GM12878 (cell line): ENCODE data around the gene CD63. TPM values are rescaled to one million over a fixed set of nuclear protein-coding genes. Genes with fewer than 3 reads are reported as not detected.

Experiments
- ATAC-seq: fragments of 200-7000 bp; cut with Tn5 transposase; 3 replicates; pipeline ENCODE4 v1.9.1; 2020; ENCODE audit warnings: mild to moderate bottlenecking, moderate library complexity
- BruUV-seq: library from RNA; stranded (reverse); fragments of 400-500 nt; replicated peaks from 2 replicates; lab custom pipeline; 2021; lab: Mats Ljungman, UMichigan
- CTCF ChIA-PET: fragments of 300-600 bp; sonication (Branson Sonifier 250); formaldehyde crosslinking; extraction: SDS; loops from one replicate; lab custom pipeline; 2021; ENCODE audit warnings: inconsistent platforms; lab: Yijun Ruan, JAX
- POLR2A ChIA-PET: fragments of 350-600 bp; formaldehyde crosslinking; extraction: SDS; loops from one replicate; lab custom pipeline; 2021; ENCODE audit warnings: inconsistent platforms; lab: Charles Lee
- RAD21 ChIA-PET: fragments of 300-600 bp; sonication (Branson Sonifier 250); formaldehyde crosslinking; loops from one replicate; lab custom pipeline; 2023; ENCODE audit warnings: antibody characterized with exemption; ENCODE audit not compliant: unreplicated experiment; lab: Charles Lee
- SMC1A ChIA-PET: fragments of 300-600 bp; sonication (Branson Sonifier 250); formaldehyde crosslinking; loops from one replicate; lab custom pipeline; 2023; ENCODE audit not compliant: unreplicated experiment, uncharacterized antibody; lab: Charles Lee
- DNase-seq: peaks from one replicate; pipeline ENCODE4 v3.0.0-alpha.2; 2011; ENCODE audit warnings: low read depth, low spot score
- FAIRE-seq: peaks from 3 replicates; lab custom pipeline; 2011; peaks lifted over from hg19 to GRCh38; lab: Jason Lieb, UNC
- H2AFZ ChIP-seq: 2 replicates; pipeline ENCODE4 v1.6.0; 2011; ENCODE audit warnings: low read depth, low read length, control low read depth; ENCODE audit not compliant: control insufficient read depth
- H3K27ac ChIP-seq: 2 replicates; pipeline ENCODE4 v1.5.1; 2011; ENCODE audit warnings: control low read depth; ENCODE audit not compliant: control insufficient read depth, insufficient read depth
- H3K27me3 ChIP-seq, 2 experiments: replicated peaks in 1 of 2; 2 replicates each; pipeline versions ENCODE4 v1.6.0 to v1.6.1; 2011; ENCODE audit warnings: low read length in 1 of 2; ENCODE audit not compliant: control insufficient read depth in 2 of 2, insufficient read depth in 2 of 2
- H3K36me3 ChIP-seq, 2 experiments: 2 replicates each; pipeline ENCODE4 v1.5.1; 2011; ENCODE audit warnings: low read length in 1 of 2; ENCODE audit not compliant: control insufficient read depth in 2 of 2, insufficient read depth in 2 of 2
- H3K4me1 ChIP-seq: 2 replicates; pipeline ENCODE4 v1.6.1; 2011; ENCODE audit warnings: mild to moderate bottlenecking, low read length, moderate library complexity, mixed read lengths; ENCODE audit not compliant: control insufficient read depth, insufficient read depth
- H3K4me2 ChIP-seq: 2 replicates; pipeline ENCODE4 v1.6.0; 2011; ENCODE audit warnings: control low read depth; ENCODE audit not compliant: control insufficient read depth, insufficient read depth
- H3K4me3 ChIP-seq: fragments of 200-600 bp; sonication (generic); 2 replicates; pipeline ENCODE4 v1.5.1; 2016
- H3K79me2 ChIP-seq: 2 replicates; pipeline ENCODE4 v1.6.0; 2011; ENCODE audit warnings: low read length; ENCODE audit not compliant: control insufficient read depth, insufficient read depth
- H3K9ac ChIP-seq: 2 replicates; pipeline ENCODE4 v1.8.0; 2011; ENCODE audit warnings: low read length, control low read depth, mixed read lengths; ENCODE audit not compliant: control insufficient read depth, insufficient read depth
- H3K9me3 ChIP-seq: replicated peaks from 3 replicates; pipeline ENCODE4 v1.5.1; 2011; ENCODE audit warnings: mild to moderate bottlenecking, low read length; ENCODE audit not compliant: control insufficient read depth, insufficient read depth
- H4K20me1 ChIP-seq: 2 replicates; pipeline ENCODE4 v1.6.0; 2011; ENCODE audit not compliant: control insufficient read depth, insufficient read depth
- ASH2L ChIP-seq: fragments of 300-600, 200-600 bp; sonication (generic); IDR thresholded peaks from 2 replicates; pipeline ENCODE4 v1.6.1; 2017; ENCODE audit warnings: low read depth, mild to moderate bottlenecking, borderline replicate concordance
- BACH1 ChIP-seq: fragments of 450-650 bp; IDR thresholded peaks from 2 replicates; pipeline ENCODE4 v1.6.1; 2017; ENCODE audit warnings: mild to moderate bottlenecking, borderline replicate concordance
- CBX5 ChIP-seq: sonication (generic); IDR thresholded peaks from 2 replicates; pipeline ENCODE4 v1.6.1; 2016; ENCODE audit warnings: low read depth, moderate library complexity, mild to moderate bottlenecking, inconsistent platforms
- CREB1 ChIP-seq: IDR thresholded peaks from 2 replicates; pipeline ENCODE4 v1.6.1; 2012; ENCODE audit warnings: low read depth, mild to moderate bottlenecking, inconsistent platforms
- HDAC2 ChIP-seq: fragments of 200-600 bp; sonication (generic); IDR thresholded peaks from 2 replicates; pipeline ENCODE4 v1.6.1; 2017
- PML ChIP-seq: IDR thresholded peaks from 2 replicates; pipeline ENCODE4 v1.6.1; 2012; ENCODE audit warnings: low read length, inconsistent platforms
- POLR2A ChIP-seq: IDR thresholded peaks from 2 replicates; pipeline ENCODE4 v1.6.1; 2011; ENCODE audit warnings: low read depth, mild to moderate bottlenecking, low read length
- POLR2AphosphoS2 ChIP-seq: IDR thresholded peaks from 2 replicates; pipeline ENCODE4 v1.6.1; 2011; ENCODE audit warnings: low read depth, mild to moderate bottlenecking, low read length, improper control_type of control experiment, moderate library complexity
- RAD21 ChIP-seq: IDR thresholded peaks from 2 replicates; pipeline ENCODE4 v1.6.1; 2011; ENCODE audit warnings: mild to moderate bottlenecking, low read depth, low read length, moderate library complexity; ENCODE audit not compliant: insufficient read depth
- SMAD5 ChIP-seq: IDR thresholded peaks from 2 replicates; pipeline ENCODE4 v1.6.1; 2016; ENCODE audit warnings: antibody characterized with exemption, low read depth
- SMC3 ChIP-seq: IDR thresholded peaks from 2 replicates; pipeline ENCODE4 v1.6.1; 2011; ENCODE audit warnings: low read length, improper control_type of control experiment, borderline replicate concordance
- SPI1 ChIP-seq: IDR thresholded peaks from 2 replicates; pipeline ENCODE4 v1.6.1; 2011; ENCODE audit warnings: low read depth, mild to moderate bottlenecking, low read length, moderate library complexity, borderline replicate concordance; ENCODE audit not compliant: insufficient read depth
- TARDBP ChIP-seq: IDR thresholded peaks from 2 replicates; pipeline ENCODE4 v1.6.1; 2016; ENCODE audit warnings: borderline replicate concordance
- TCF3 ChIP-seq: IDR thresholded peaks from 2 replicates; pipeline ENCODE4 v1.6.1; 2012; ENCODE audit warnings: low read depth, mild to moderate bottlenecking, low read length, borderline replicate concordance; ENCODE audit not compliant: insufficient read depth
- YY1 ChIP-seq: IDR thresholded peaks from 2 replicates; pipeline ENCODE4 v1.6.1; 2011; ENCODE audit warnings: low read depth, mild to moderate bottlenecking, low read length
- ZNF207 ChIP-seq: fragments of 450-650 bp; IDR thresholded peaks from 2 replicates; pipeline ENCODE4 v1.6.1; 2014; ENCODE audit warnings: antibody characterized with exemption, mild to moderate bottlenecking, borderline replicate concordance
- WGBS: methylation state at CpG from one replicate; pipeline ENCODE4 v1.1.6; 2016; ENCODE audit warnings: low lambda C conversion rate; ENCODE audit not compliant: insufficient replicate concordance, insufficient coverage; ENCODE audit errors: missing lambda C conversion rate; 5-methylcytosine and 5-hydroxymethylcytosine counted together
- in situ Hi-C: fragments of 300-500 bp; cut with MboI; formaldehyde crosslinking; loops from 9 replicates; pipeline ENCODE4 v1.14.3; 2018; ENCODE audit warnings: mixed read lengths
- intact Hi-C: fragments of 100-400 bp; cut with micrococcal nuclease; formaldehyde crosslinking; loops from one replicate; pipeline ENCODE4 v1.14.2; 2022; ENCODE audit not compliant: unreplicated experiment
- polyA plus RNA-seq, 11 experiments: library from polyadenylated mRNA; depleted of rRNA in 4 of 11; unstranded in 6 of 11; stranded (reverse) in 5 of 11; fragments of >200 nt; fragmentation: Nextera tagmentation in 4 of 11; fragmentation: Illumina TruSeq in 1 of 11; extraction: Ambion mirVana in 4 of 11; extraction: Trizol in 1 of 11; gene quantifications; 1 replicate in 1 of 11; 2 replicates in 10 of 11; pipeline versions ENCODE4 v1.2.1 to v1.2.3, GENCODE V29; 2011 to 2016; ENCODE audit warnings: inconsistent platforms in 2 of 11, missing spikeins in 2 of 11, low read depth in 1 of 11
- total RNA-seq, 4 experiments: library from RNA; depleted of rRNA in 3 of 4; stranded (reverse); fragments of >200 nt in 3 of 4; fragmentation: Illumina TruSeq in 1 of 4; extraction: Trizol in 1 of 4; gene quantifications; 2 replicates each; pipeline versions ENCODE4 v1.2.1 to v1.2.3, GENCODE V29; 2013 to 2021
- TF ChIP-seq, protein P1 (sequence below), 3 experiments: IDR thresholded peaks in 2 of 3; conservative IDR thresholded peaks in 1 of 3; 2 replicates each; pipeline ENCODE4 v1.5.1; 2011; ENCODE audit warnings: low read depth in 3 of 3, low read length in 3 of 3, mild to moderate bottlenecking in 3 of 3, control low read depth in 2 of 3, moderate library complexity in 2 of 3, inconsistent platforms in 1 of 3, mixed read lengths in 1 of 3; ENCODE audit not compliant: control insufficient read depth in 2 of 3, insufficient read depth in 1 of 3; ENCODE audit errors: extremely low read depth in 1 of 3
- TF ChIP-seq, protein P2 (sequence below): fragments of 450-650 bp; IDR thresholded peaks from 2 replicates; pipeline ENCODE4 v1.6.1; 2016; ENCODE audit warnings: mild to moderate bottlenecking
- TF ChIP-seq, protein P3 (sequence below): fragments of 450-650 bp; IDR thresholded peaks from 2 replicates; pipeline ENCODE4 v1.6.1; 2017; ENCODE audit warnings: borderline replicate concordance

CD63 gene
- total and polyA plus RNA-seq, 10 of the 15 experiments (the other 5 are each of a cell fraction or from before 2014, with no cell fraction given): 147 to 220 (median 183) TPM

DNA sequence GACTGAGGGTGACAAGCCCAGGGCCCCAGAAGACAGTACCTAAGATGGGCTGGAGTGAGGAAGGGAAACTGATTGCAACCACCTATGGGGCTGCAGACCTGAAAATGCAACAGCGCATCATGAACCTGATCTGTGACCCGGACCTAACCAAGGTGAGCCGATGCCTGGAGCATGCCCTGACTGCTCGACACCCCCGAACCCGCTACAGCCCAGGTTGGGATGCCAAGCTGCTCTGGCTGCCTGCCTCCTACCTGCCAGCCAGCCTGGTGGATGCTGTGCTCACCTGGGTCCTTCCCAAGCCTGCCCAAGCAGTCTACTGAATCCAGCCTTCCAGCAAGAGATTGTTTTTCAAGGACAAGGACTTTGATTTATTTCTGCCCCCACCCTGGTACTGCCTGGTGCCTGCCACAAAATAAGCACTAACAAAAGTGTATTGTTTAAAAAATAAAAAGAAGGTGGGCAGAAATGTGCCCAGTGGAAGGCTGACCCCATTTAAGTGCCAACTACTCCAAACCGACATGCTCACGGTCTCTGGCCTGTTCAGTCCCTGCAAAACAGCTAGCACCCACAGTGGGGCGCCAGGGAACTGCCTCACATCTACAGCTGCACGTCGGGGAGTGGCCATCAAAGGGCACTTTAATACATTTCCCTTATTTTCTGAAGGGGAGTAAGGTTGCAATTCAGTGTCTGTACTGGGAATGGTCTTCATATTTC lies 4.4 kb downstream of the CD63 start:
- Histone ChIP-seq H4K20me1 (no peaks in the 10 kb centered on the region), H3K4me3 (no peak overlapping the region), H3K36me3 (peaks cover 7% of the 10 kb centered on the region in 2 experiments; a peak in 3 of 4 replicates), H3K79me2 (peaks cover 11% of the 10 kb centered on the region), H3K27ac (no peak overlapping the region), H3K4me2 (no peak overlapping the region), H2AFZ (no peak overlapping the region), H3K9me3 (no peaks in the 10 kb centered on the region), H3K4me1 (peaks cover 10% of the 10 kb centered on the region), H3K9ac (no peak overlapping the region), H3K27me3 (no peaks in the 10 kb centered on the region)
- in situ Hi-C loops: no loop called here
- CTCF ChIA-PET: interaction anchor here (0.8 to 11.4 kb wide), 14 partner anchors 8 to 216 kb away, joined by 3 to 205 read pairs (median 3); partner anchors contain the start of genes BLOC1S1, DNAJC14, ORMDL2 and SARNP
- ATAC-seq: peak; percentile 45
- RAD21 ChIA-PET: interaction anchor here (0.9 to 11.0 kb wide), 7 partner anchors 8 to 317 kb away, joined by 3 to 113 read pairs (median 4); partner anchors contain the start of genes BLOC1S1 and DNAJC14
- intact Hi-C loops: no loop called here
- FAIRE-seq: peak; percentile 82
- WGBS: 52% methylated on average over 11 of the region's 11 CpGs
- SMC1A ChIA-PET: interaction anchor here (0.5 to 2.1 kb wide), 7 partner anchors 8 to 316 kb away, joined by 3 to 44 read pairs (median 3); partner anchors contain the start of gene BLOC1S1
- POLR2A ChIA-PET: interaction anchor here (1.1 to 2.3 kb wide), 2 partner anchors 12 to 14 kb away, joined by 3 to 9 read pairs; no protein-coding TSS in a partner anchor
- no peak for DNase-seq
- no TSS peak for BruUV-seq
- TF ChIP-seq YY1 (peak; percentile 75), SMAD5 (0 out of 2 replicates have a peak, but pooled peaks have one; percentile 27), RAD21 (peak; percentile 82), CBX5 (no peak), SPI1 (peak; percentile 7; the same call in 1 of the 2 replicates), HDAC2 (no peak), POLR2AphosphoS2 (peak; percentile 41; the same call in 1 of the 2 replicates), ASH2L (no peak), SMC3 (peak; percentile 72; the same call in 1 of the 2 replicates), ZNF207 (no peak), TARDBP (no peak), POLR2A (0 out of 2 replicates have a peak, but pooled peaks have one; percentile 35), PML (peak; percentile 61; the same call in 1 of the 2 replicates), CREB1 (0 out of 2 replicates have a peak, but pooled peaks have one; percentile 8), BACH1 (0 out of 2 replicates have a peak, but pooled peaks have one; percentile 14), TCF3 (0 out of 2 replicates have a peak, but pooled peaks have one; percentile 21)
- TF ChIP-seq, protein P1, sequence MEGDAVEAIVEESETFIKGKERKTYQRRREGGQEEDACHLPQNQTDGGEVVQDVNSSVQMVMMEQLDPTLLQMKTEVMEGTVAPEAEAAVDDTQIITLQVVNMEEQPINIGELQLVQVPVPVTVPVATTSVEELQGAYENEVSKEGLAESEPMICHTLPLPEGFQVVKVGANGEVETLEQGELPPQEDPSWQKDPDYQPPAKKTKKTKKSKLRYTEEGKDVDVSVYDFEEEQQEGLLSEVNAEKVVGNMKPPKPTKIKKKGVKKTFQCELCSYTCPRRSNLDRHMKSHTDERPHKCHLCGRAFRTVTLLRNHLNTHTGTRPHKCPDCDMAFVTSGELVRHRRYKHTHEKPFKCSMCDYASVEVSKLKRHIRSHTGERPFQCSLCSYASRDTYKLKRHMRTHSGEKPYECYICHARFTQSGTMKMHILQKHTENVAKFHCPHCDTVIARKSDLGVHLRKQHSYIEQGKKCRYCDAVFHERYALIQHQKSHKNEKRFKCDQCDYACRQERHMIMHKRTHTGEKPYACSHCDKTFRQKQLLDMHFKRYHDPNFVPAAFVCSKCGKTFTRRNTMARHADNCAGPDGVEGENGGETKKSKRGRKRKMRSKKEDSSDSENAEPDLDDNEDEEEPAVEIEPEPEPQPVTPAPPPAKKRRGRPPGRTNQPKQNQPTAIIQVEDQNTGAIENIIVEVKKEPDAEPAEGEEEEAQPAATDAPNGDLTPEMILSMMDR (IDR thresholded peaks at IDR 0.05 in 2 of 3, conservative IDR thresholded peaks at IDR 0.05 in 1 of 3; ENCODE audit: control insufficient read depth in 2 of 3, extremely low read depth in 1 of 3, insufficient read depth in 1 of 3, low read depth in 3 of 3, low read length in 3 of 3): peak; percentile 79 to 87 (median 85)
- TF ChIP-seq, protein P2, sequence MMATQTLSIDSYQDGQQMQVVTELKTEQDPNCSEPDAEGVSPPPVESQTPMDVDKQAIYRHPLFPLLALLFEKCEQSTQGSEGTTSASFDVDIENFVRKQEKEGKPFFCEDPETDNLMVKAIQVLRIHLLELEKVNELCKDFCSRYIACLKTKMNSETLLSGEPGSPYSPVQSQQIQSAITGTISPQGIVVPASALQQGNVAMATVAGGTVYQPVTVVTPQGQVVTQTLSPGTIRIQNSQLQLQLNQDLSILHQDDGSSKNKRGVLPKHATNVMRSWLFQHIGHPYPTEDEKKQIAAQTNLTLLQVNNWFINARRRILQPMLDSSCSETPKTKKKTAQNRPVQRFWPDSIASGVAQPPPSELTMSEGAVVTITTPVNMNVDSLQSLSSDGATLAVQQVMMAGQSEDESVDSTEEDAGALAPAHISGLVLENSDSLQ: peak; percentile 53; the same call in 1 of the 2 replicates
- TF ChIP-seq, protein P3, sequence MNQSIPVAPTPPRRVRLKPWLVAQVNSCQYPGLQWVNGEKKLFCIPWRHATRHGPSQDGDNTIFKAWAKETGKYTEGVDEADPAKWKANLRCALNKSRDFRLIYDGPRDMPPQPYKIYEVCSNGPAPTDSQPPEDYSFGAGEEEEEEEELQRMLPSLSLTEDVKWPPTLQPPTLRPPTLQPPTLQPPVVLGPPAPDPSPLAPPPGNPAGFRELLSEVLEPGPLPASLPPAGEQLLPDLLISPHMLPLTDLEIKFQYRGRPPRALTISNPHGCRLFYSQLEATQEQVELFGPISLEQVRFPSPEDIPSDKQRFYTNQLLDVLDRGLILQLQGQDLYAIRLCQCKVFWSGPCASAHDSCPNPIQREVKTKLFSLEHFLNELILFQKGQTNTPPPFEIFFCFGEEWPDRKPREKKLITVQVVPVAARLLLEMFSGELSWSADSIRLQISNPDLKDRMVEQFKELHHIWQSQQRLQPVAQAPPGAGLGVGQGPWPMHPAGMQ: no peak
